Upper lobe of left lung (tissue), 4 donors: ENCODE measurements around the gene TXNRD2.
"Not testable (repeated sequence)": the region's sequence is repeated elsewhere in the genome, so short reads cannot be mapped to it uniquely, and the experiment has no call there.

ENCODE experiments used
- EP300 ChIP-seq, 4 donors: sonication (generic); formaldehyde crosslinking; IDR thresholded peaks; one replicate each; pipeline ENCODE4 v1.5.1; 2017; ENCODE audit warnings: antibody characterized with exemption in 4 of 4, control low read depth in 2 of 4
- POLR2A ChIP-seq, 4 donors: fragments of 450-650 bp; IDR thresholded peaks; one replicate each; pipeline ENCODE4 v1.5.1; 2016 to 2017; ENCODE audit warnings: antibody characterized with exemption in 4 of 4, mild to moderate bottlenecking in 2 of 4
- POLR2AphosphoS5 ChIP-seq, 2 donors: sonication (generic); formaldehyde crosslinking; IDR thresholded peaks; one replicate each; pipeline ENCODE4 v1.5.1; 2017; ENCODE audit warnings: antibody characterized with exemption in 2 of 2
- TF ChIP-seq, protein P1 (sequence below), 6 experiments: fragments of 450-650 bp in 4 of 6; fragments of 200-600 bp in 2 of 6; sonication (generic) in 2 of 6; IDR thresholded peaks; one replicate each; pipeline ENCODE4 v1.5.1; 2016 to 2019; ENCODE audit warnings: antibody characterized with exemption in 6 of 6

DNA sequence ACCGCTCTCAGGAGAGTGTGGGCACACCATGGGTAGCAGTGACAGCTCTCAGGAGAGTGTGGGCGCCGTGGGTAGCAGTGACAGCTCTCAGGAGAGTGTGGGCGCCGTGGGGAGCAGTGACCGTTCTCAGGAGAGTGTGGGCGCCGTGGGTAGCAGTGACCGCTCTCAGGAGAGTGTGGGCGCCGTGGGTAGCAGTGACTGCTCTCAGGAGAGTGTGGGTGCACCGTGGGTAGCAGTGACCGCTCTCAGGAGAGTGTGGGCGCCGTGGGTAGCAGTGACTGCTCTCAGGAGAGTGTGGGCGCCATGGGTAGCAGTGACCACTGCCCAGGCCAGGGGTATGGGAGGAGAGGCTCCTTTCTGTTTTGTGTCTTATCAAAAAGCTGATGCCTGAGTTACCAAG is 33.7 kb downstream of the TXNRD2 start:
- not testable (repeated sequence) for TF ChIP-seq POLR2A, EP300, POLR2AphosphoS5 (IDR thresholded peaks at IDR 0.05)
- TF ChIP-seq, protein P1, sequence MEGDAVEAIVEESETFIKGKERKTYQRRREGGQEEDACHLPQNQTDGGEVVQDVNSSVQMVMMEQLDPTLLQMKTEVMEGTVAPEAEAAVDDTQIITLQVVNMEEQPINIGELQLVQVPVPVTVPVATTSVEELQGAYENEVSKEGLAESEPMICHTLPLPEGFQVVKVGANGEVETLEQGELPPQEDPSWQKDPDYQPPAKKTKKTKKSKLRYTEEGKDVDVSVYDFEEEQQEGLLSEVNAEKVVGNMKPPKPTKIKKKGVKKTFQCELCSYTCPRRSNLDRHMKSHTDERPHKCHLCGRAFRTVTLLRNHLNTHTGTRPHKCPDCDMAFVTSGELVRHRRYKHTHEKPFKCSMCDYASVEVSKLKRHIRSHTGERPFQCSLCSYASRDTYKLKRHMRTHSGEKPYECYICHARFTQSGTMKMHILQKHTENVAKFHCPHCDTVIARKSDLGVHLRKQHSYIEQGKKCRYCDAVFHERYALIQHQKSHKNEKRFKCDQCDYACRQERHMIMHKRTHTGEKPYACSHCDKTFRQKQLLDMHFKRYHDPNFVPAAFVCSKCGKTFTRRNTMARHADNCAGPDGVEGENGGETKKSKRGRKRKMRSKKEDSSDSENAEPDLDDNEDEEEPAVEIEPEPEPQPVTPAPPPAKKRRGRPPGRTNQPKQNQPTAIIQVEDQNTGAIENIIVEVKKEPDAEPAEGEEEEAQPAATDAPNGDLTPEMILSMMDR (IDR thresholded peaks at IDR 0.05): not testable (repeated sequence)
